ENCODE results near the gene KIAA0319L. TPM values are rescaled to one million over a fixed set of nuclear protein-coding genes. Genes with fewer than 3 reads are reported as not detected.
A peak's percentile ranks its signal among the peaks of the same experiment; 100 is the strongest.

KIAA0319L gene
- total RNA-seq, 4 donors from 2014 or later: 33.4 to 60.9 (median 44.9) TPM

GRCh38 chr1:35592991-35593769, 36.0 kb upstream of the KIAA0319L start:
- TF ChIP-seq POLR2A (IDR thresholded peaks at IDR 0.05): no peak
- TF ChIP-seq CTCF (IDR thresholded peaks at IDR 0.05): no peak
- intact Hi-C loops (cut with DNase I; ENCODE audit: low total_unique reads): no loop called here
- H3K4me3 ChIP-seq (ENCODE audit: low read depth, poor library complexity, severe bottlenecking): no peak overlapping the region
- WGBS, 2 donors: 77 to 84% methylated on average over 8 of the region's 8 CpGs
- no peak for DNase-seq (ENCODE audit: low spot score in 2 of 2)

DNA sequence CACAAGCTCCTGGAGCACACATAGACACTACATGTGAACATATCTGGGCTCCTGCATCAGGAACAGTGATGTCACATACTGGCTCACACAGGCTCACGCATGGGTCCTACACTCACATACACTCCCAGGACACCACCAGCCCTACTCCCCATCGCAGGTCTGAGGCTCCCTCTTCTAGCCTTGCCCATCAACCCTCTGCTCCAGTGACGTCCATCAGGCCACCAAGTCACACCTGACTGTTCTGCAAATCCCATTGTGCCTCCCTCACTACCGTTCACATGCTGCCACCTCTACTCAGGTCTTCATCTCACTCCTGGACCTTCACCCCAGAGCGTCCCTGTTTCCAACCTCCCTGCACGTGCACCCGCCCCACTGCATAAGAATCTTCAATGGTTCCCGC, 34.0 kb upstream of the KIAA0319L start:
- no peak overlapping the region for H3K4me3 ChIP-seq (ENCODE audit: low read depth, poor library complexity, severe bottlenecking)
- WGBS, 2 donors: 92 to 95% methylated on average over 8 of the region's 8 CpGs
- peak in 1 of 2 donors; percentile 45 for DNase-seq (ENCODE audit: low spot score in 2 of 2)
- TF ChIP-seq POLR2A (IDR thresholded peaks at IDR 0.05): no peak
- TF ChIP-seq CTCF (IDR thresholded peaks at IDR 0.05): no peak
- intact Hi-C loops (cut with DNase I; ENCODE audit: low total_unique reads): no loop called here

DNA sequence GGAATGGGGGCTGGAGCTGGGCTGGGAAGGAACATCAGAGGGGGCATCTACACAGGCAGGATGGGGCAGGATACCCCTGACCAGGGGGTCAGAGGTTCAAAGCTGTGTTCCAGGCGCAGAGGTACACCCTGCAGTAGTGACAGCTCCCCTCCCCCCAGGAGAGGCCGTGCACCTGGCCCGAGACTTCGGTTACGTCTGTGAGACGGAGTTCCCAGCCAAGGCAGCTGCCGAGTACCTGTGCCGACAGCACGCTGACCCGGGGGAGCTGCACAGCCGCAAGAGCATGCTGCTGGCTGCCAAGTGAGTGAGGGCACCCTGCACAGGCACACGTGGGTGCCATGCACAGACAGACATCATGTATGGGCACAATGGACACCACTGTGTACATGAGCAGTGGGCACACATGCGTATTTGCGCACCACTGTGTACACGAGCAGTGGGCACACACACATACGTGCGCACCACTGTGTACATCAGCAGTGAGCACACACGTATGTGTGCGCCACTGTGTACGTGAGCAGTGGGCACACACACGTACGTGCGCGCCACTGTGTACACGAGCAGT, 33.4 kb upstream of the KIAA0319L start:
- WGBS, 2 donors: 96 to 97% methylated on average over 19 to 23 of the region's 25 CpGs
- DNase-seq (ENCODE audit: low spot score in 2 of 2): peak in 1 of 2 donors; percentile 67
- no peak for TF ChIP-seq POLR2A (IDR thresholded peaks at IDR 0.05)
- no peak for TF ChIP-seq CTCF (IDR thresholded peaks at IDR 0.05)
- intact Hi-C loops (cut with DNase I; ENCODE audit: low total_unique reads): no loop called here
- no peak overlapping the region for H3K4me3 ChIP-seq (ENCODE audit: low read depth, poor library complexity, severe bottlenecking)

GRCh38 chr1:35589516-35590427, 32.6 kb upstream of the KIAA0319L start:
- DNase-seq (ENCODE audit: low spot score in 2 of 2): peak in 1 of 2 donors; percentile 80
- WGBS, 2 donors: 96 to 98% methylated on average over 15 of the region's 15 CpGs
- no peak overlapping the region for H3K4me3 ChIP-seq (ENCODE audit: low read depth, poor library complexity, severe bottlenecking)
- TF ChIP-seq CTCF (IDR thresholded peaks at IDR 0.05) (no peak), POLR2A (IDR thresholded peaks at IDR 0.05) (no peak)
- intact Hi-C loops (cut with DNase I; ENCODE audit: low total_unique reads): no loop called here

DNA sequence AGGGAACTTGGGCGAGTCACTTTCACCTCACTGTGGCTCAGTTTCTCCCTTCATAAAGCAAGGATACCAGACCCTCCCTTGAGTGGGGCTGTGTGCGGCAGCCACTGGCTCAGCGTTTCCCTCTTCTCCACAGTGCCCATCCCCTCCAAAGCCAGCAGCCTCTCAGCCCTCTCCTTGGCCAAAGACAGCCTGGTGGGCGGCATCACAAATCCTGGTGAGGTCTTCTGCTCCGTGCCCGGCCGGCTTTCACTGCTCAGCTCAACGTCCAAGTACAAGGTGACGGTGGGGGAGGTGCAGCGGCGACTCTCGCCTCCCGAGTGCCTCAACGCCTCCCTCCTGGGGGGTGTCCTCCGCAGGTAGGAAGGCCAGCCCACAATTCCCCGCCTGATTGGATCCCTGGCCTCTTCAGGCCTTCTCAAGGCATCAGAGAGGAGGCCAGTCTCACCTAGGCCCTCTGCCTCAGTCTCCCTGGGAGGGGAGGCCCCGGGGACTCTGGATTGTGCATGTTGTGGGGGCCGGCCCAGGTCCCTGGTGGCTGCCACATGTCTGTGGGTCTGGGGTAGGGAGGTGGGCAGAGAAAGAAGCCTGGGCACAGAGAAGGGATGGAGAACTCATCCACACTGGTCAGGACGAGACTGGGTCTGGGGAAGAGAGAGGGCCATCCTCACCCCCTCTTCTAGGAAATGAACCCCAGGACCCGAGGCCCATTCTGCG, 31.2 kb upstream of the KIAA0319L start:
- peak in 1 of 2 donors; percentile 67 for DNase-seq (ENCODE audit: low spot score in 2 of 2)
- 81 to 89% methylated on average over 21 of the region's 21 CpGs for WGBS, 2 donors
- no peak overlapping the region for H3K4me3 ChIP-seq (ENCODE audit: low read depth, poor library complexity, severe bottlenecking)
- intact Hi-C loops (cut with DNase I; ENCODE audit: low total_unique reads): no loop called here
- TF ChIP-seq CTCF (IDR thresholded peaks at IDR 0.05) (no peak), POLR2A (IDR thresholded peaks at IDR 0.05) (no peak)
